Measurements from ENCODE around the gene RGS3. TPM values are rescaled to one million over a fixed set of nuclear protein-coding genes. Genes with fewer than 3 reads are reported as not detected.

The RGS3 gene
- polyA plus RNA-seq, 2 of the 4 experiments (the other 2 are of a cell fraction) = 19.6 to 22.9 TPM

DNA sequence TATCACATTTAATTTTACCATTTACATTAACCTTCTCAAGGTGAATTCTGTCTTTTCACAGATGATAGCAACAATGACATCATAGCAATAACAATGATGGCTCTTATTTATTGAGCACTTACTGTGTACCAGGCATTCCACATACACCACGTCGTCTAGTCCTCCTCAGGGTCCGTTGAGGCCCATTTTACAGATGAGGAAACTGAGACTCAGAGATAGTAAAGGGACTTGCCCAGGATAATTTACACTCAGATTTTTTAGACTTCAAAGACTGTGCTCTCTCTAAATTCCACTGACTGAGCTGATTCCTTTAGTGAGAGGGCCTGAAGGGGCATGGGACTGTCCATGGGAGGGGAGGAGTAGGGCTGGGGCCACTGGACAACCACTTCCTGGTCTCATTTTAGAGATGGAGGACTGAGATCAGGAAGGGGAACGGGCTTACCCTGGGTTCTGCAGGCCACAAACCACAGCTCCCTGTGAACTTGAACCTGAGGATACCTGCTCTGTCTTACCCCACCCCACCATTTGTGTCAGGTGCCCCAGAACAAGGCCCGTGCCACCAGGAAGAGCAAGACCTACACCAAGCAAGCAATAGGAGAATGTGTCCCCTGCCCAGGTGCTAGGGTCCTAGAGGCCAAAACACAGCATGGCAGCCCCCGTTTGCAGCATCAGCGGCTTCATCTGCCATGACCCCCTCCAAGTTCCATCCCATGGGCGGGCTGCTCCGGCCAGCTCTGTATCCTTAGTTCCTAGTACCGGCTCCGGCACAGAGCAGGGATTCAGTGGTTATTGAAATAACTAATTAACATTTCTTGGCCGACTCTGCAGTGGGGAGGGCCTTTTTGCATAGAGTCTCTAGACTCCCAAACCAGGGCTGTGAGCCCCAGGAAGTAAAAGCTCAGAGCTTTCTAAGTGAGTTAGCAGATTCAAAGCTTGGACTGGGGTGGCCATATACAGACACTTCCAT is 96.6 kb downstream of the RGS3 start:
- POLR2A ChIA-PET = no interaction called here
- CTCF ChIA-PET = interaction anchor here (0.5 to 7.8 kb wide), 5 partner anchors 31 to 117 kb away, joined by 3 to 40 read pairs (median 5); no protein-coding TSS in a partner anchor
- DNase-seq (ENCODE audit: low read depth in 1 of 2, low spot score in 1 of 2) (no peak), FAIRE-seq (no peak), ATAC-seq (no peak)
- no peak overlapping the region for H3K4me3 ChIP-seq
- H3K4me1 ChIP-seq = peaks cover 19% of the 10 kb centered on the region
- no peaks in the 10 kb centered on the region for H3K9me3 ChIP-seq
- TF ChIP-seq ELK1 (IDR thresholded peaks at IDR 0.05; ENCODE audit: low read depth, low read length) (no peak), MAFK (IDR thresholded peaks at IDR 0.05; ENCODE audit: partially characterized antibody) (no peak), JUNB (IDR thresholded peaks at IDR 0.05) (no peak), HDAC2 (IDR thresholded peaks at IDR 0.05) (no peak), RCOR1 (IDR thresholded peaks at IDR 0.05; ENCODE audit: low read depth, low read length) (no peak), PHF8 (IDR thresholded peaks at IDR 0.05; ENCODE audit: borderline replicate concordance, low read depth) (no peak), SMC3 (IDR thresholded peaks at IDR 0.05) (no peak), REST (IDR thresholded peaks at IDR 0.05) (no peak), RAD21 (conservative IDR thresholded peaks at IDR 0.05 in 1 of 2, IDR thresholded peaks at IDR 0.05 in 1 of 2) (no peak), RARB (CRISPR knock-in tag; IDR thresholded peaks at IDR 0.05) (no peak), KDM5A (IDR thresholded peaks at IDR 0.05) (no peak), RFX5 (IDR thresholded peaks at IDR 0.05) (no peak), KDM1A (IDR thresholded peaks at IDR 0.05; ENCODE audit: low read depth) (no peak), NPAS2 (CRISPR knock-in tag; IDR thresholded peaks at IDR 0.05; ENCODE audit: borderline replicate concordance) (no peak)
- TF ChIP-seq, protein P1, sequence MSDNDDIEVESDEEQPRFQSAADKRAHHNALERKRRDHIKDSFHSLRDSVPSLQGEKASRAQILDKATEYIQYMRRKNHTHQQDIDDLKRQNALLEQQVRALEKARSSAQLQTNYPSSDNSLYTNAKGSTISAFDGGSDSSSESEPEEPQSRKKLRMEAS (IDR thresholded peaks at IDR 0.05) = no peak
- WGBS (ENCODE audit: missing lambda C conversion rate) = 90% methylated on average over 12 of the region's 12 CpGs
- H3K27ac ChIP-seq = no peak overlapping the region
- H3K4me2 ChIP-seq = no peak overlapping the region

DNA sequence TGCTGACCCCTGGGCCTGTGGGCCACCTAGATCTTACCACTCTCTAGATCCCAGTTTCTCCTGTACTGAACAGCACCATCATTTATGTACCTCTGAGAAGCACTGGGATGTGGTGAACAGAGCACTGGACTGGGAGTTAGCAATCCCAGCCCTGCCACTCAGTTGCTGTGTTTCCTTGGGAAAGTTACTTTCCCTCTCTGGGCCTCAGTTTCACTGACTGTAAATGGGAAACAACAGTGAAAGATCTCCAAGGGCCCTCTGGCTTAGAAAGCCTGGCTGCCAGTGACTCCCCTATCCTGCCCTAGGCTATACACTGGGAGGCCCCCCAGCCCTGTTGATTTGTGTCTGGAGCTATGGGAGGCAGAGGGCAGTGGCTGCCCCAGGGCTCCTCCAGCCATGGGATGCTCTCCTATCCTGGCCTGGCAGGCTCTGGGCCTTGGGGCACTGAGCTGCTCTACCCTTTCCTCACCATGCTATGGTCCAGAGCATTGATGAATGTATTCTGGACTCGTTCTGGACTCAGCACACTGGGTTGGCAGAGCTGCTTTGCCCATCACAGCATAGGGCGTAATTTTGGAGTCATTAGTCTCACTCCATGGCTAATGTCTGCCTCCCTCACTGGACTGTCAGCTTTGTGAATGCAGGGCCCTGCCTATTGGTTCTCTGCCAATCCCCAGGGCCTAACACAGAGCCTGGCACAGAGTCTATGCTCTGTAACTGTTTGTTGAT is 99.3 kb downstream of the RGS3 start:
- Histone ChIP-seq H3K27ac (no peak overlapping the region), H3K4me1 (peaks cover 14% of the 10 kb centered on the region), H3K4me3 (no peak overlapping the region), H3K9me3 (no peaks in the 10 kb centered on the region), H3K4me2 (no peak overlapping the region)
- no peak for TF ChIP-seq EHF (CRISPR knock-in tag; IDR thresholded peaks at IDR 0.05)
- TF ChIP-seq POLR2A (IDR thresholded peaks at IDR 0.05; ENCODE audit: low read length) = no peak
- TF ChIP-seq HOXB13 (CRISPR knock-in tag; IDR thresholded peaks at IDR 0.05; ENCODE audit: low read depth) = no peak
- DNase-seq (ENCODE audit: low read depth in 1 of 2, low spot score in 1 of 2) = no peak
- POLR2A ChIA-PET = no interaction called here
- FAIRE-seq = no peak
- CTCF ChIA-PET = interaction anchor here (0.8 to 2.9 kb wide), 4 partner anchors 27 to 116 kb away, joined by 3 to 11 read pairs (median 8); no protein-coding TSS in a partner anchor
- ATAC-seq = no peak
- 88% methylated on average over 2 of the region's 2 CpGs for WGBS (ENCODE audit: missing lambda C conversion rate)

All from A549 (cell line).